Tibial artery (tissue), 4 donors: Measurements from ENCODE around the gene TM4SF4.

Experiments
- DNase-seq, 2 donors: peaks; one replicate each; pipeline ENCODE4 v3.0.0-alpha.2; 2019
- H3K27ac ChIP-seq, 2 donors: fragments of 200-600 bp; sonication (generic) in 1 of 2; 1 replicate in 1 of 2; 2 replicates in 1 of 2; pipeline ENCODE4 v1.5.1; 2018 to 2019; ENCODE audit warnings: mild to moderate bottlenecking in 1 of 2
- H3K27me3 ChIP-seq, 2 donors: fragments of 200-600 bp; sonication (generic) in 1 of 2; one replicate each; pipeline versions ENCODE4 v1.5.1 to v1.6.0; 2016 to 2019
- H3K36me3 ChIP-seq, 3 donors: fragments of 200-600 bp; sonication (generic) in 2 of 3; one replicate each; pipeline ENCODE4 v1.5.1; 2016 to 2019; ENCODE audit warnings: mild to moderate bottlenecking in 2 of 3
- H3K4me1 ChIP-seq, 4 donors: fragments of 200-600 bp; sonication (generic) in 2 of 4; 1 replicate in 3 of 4; 2 replicates in 1 of 4; pipeline ENCODE4 v1.5.1; 2016 to 2019
- H3K4me3 ChIP-seq, 2 donors: fragments of 200-600 bp; sonication (generic) in 1 of 2; 1 replicate in 1 of 2; 2 replicates in 1 of 2; pipeline ENCODE4 v1.5.1; 2018 to 2019; ENCODE audit warnings: mild to moderate bottlenecking in 2 of 2
- H3K9me3 ChIP-seq, 3 donors: fragments of 200-600 bp; sonication (generic) in 1 of 3; one replicate each; pipeline ENCODE4 v1.5.1; 2016 to 2019
- intact Hi-C: fragments of 100-400 bp; cut with DNase I; formaldehyde crosslinking; loops from one replicate; pipeline ENCODE4 v1.15.0; 2023; ENCODE audit warnings: low total_unique reads
- TF ChIP-seq, protein P1 (sequence below), 2 experiments: fragments of 200-600 bp in 1 of 2; fragments of 450-650 bp in 1 of 2; IDR thresholded peaks; one replicate each; pipeline ENCODE4 v1.5.1; 2017 to 2019; ENCODE audit warnings: antibody characterized with exemption in 2 of 2, mild to moderate bottlenecking in 1 of 2, moderate library complexity in 1 of 2

TM4SF4 gene

DNA sequence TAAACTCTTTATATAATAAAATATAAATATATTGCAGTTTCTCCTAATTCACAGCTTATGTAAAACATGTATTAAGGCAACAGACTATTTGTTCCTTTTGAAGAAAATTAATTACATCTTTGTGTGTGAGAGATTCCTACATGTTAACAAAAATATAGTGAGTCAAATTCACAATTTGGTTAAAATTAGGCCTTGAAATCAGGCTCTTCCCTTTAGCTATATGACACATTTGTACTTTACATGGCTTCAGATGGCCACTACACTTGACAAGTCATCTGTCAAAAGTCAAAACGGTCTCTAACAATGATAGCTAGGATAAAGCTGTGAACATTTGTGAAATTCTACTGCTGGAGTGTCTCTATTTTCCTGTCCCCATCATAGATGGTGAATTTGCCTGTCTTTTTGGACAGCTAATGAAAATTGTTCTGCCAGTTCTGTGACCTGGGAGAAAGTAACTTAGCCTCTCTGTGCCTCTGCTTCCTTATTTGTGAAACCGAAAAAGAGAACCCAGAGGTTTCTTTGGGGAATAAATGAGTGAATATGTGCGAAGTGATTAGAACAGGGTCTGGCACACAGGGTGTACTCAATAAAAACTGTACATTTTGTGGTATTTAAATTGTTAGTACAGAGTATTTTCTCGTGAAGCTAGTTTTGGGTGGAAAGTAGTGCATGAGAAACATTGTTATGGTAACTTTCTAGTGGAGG, 23.6 kb downstream of the TM4SF4 start:
- TF ChIP-seq, protein P1, sequence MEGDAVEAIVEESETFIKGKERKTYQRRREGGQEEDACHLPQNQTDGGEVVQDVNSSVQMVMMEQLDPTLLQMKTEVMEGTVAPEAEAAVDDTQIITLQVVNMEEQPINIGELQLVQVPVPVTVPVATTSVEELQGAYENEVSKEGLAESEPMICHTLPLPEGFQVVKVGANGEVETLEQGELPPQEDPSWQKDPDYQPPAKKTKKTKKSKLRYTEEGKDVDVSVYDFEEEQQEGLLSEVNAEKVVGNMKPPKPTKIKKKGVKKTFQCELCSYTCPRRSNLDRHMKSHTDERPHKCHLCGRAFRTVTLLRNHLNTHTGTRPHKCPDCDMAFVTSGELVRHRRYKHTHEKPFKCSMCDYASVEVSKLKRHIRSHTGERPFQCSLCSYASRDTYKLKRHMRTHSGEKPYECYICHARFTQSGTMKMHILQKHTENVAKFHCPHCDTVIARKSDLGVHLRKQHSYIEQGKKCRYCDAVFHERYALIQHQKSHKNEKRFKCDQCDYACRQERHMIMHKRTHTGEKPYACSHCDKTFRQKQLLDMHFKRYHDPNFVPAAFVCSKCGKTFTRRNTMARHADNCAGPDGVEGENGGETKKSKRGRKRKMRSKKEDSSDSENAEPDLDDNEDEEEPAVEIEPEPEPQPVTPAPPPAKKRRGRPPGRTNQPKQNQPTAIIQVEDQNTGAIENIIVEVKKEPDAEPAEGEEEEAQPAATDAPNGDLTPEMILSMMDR (IDR thresholded peaks at IDR 0.05), result no peak

DNA sequence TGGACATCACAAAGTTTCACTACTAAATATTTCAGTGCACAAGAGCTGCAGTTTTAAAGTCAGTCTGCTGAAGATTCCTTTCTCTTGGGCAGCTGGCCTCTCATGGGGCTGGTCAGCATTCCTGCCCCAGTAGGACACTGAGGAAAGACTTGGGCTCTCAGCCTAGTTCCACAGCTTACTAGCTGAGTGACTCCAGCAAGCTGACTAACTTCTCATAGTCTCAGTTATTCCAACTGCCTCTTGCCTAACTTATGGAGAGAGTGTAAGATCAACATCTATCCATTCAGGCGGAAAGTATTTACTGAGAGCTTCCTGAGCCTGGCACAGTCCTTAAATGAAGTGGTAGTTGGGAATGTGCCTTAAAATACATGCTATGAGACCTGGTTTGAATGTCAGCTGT, 27.0 kb downstream of the TM4SF4 start:
- Histone ChIP-seq H3K9me3 (no peaks in the 10 kb centered on the region), H3K27me3 (no peaks in the 10 kb centered on the region), H3K27ac (peak overlapping the region; percentile 46 to 61), H3K4me3 (no peak overlapping the region), H3K4me1 (peaks cover 0 to 22% (median 3%) of the 10 kb centered on the region in 4 donors), H3K36me3 (no peaks in the 10 kb centered on the region)
- TF ChIP-seq, protein P1 (IDR thresholded peaks at IDR 0.05), result no peak
- intact Hi-C loops, result no loop called here
- peak in 1 of 2 donors; percentile 76 for DNase-seq

More for the DNA sequence above, 23.6 kb downstream of the TM4SF4 start:
- Histone ChIP-seq H3K36me3 (no peaks in the 10 kb centered on the region), H3K4me1 (peaks cover 0 to 15% (median 0%) of the 10 kb centered on the region in 4 donors), H3K27ac (no peak overlapping the region), H3K27me3 (no peaks in the 10 kb centered on the region), H3K4me3 (no peak overlapping the region), H3K9me3 (no peaks in the 10 kb centered on the region)
- no peak for DNase-seq
- intact Hi-C loops, result loop anchor here (10.0 kb wide), 1 partner anchor 373 kb away; the partner anchor contains the start of gene HPS3

DNA sequence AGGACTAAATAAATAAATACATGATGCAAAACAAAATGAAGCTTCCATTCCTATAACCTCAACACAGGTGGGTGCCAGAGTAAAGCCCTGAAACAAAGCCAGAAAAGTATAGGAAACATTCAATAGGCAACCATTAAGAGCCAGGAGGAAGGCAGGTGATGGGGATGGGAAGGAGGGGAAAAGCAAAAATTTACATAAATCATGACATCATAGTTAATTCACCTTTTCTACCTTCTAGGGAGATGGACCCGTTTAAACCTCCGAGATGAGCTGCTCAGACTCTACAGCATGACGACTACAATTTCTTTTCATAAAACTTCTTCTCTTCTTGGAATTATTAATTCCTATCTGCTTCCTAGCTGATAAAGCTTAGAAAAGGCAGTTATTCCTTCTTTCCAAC, 27.9 kb downstream of the TM4SF4 start:
- Histone ChIP-seq H3K4me3 (no peak overlapping the region), H3K36me3 (no peaks in the 10 kb centered on the region), H3K27ac (peak overlapping the region in 1 of 2 donors; percentile 61), H3K4me1 (peaks cover 0 to 32% (median 10%) of the 10 kb centered on the region in 4 donors), H3K9me3 (no peaks in the 10 kb centered on the region), H3K27me3 (no peaks in the 10 kb centered on the region)
- TF ChIP-seq, protein P1 (IDR thresholded peaks at IDR 0.05), result no peak
- DNase-seq, result no peak
- intact Hi-C loops, result no loop called here

DNA sequence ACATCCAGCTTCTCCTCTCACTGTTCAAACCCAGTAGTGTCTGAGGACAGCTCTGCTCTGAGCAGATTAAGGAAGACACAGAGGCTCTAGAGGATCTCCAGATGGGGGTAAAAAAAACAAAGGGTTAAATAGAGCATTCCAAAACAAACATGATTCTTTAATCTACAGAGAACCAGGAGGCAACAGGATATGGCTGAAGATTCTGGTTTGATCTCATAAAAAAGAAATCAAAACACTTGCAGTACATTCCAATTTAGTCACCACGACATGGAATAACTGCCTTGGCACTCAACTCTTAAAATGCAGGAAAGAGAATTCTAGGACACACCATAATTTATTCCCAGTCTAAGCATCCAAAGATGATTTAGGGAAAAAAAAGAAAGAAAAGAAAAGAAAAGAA, 32.0 kb downstream of the TM4SF4 start:
- intact Hi-C loops, result no loop called here
- no peaks in the 10 kb centered on the region for H3K9me3 ChIP-seq
- TF ChIP-seq, protein P1 (IDR thresholded peaks at IDR 0.05), result no peak
- no peak overlapping the region for H3K4me3 ChIP-seq
- H3K4me1 ChIP-seq, result peaks cover 0 to 37% (median 25%) of the 10 kb centered on the region in 4 donors
- H3K27me3 ChIP-seq, result no peaks in the 10 kb centered on the region
- H3K27ac ChIP-seq, result peak overlapping the region; percentile 69 to 77
- H3K36me3 ChIP-seq, result no peaks in the 10 kb centered on the region
- DNase-seq, result no peak

DNA sequence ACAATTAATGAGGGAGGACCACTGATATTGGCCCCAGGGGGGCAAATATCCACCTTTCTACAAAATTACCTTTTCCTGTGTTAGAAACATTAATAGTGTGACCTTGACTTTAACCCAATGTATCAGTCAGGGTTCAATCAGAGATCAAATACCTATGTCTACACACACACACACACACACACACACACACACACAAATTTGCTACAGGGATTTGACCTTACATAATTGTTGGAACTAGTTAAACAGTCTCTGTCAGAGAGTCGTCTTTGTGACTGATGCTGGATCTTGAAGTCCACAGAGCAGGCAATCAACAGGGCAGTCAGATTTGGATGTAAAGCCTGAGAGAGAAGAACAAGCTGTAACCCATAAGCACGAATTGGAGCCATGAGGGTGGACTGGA, 32.5 kb downstream of the TM4SF4 start:
- no peaks in the 10 kb centered on the region for H3K27me3 ChIP-seq
- peaks cover 0 to 32% (median 26%) of the 10 kb centered on the region in 4 donors for H3K4me1 ChIP-seq
- no peak for DNase-seq
- peak overlapping the region; percentile 69 to 77 for H3K27ac ChIP-seq
- H3K36me3 ChIP-seq, result no peaks in the 10 kb centered on the region
- intact Hi-C loops, result no loop called here
- TF ChIP-seq, protein P1 (IDR thresholded peaks at IDR 0.05), result no peak
- H3K4me3 ChIP-seq, result peak overlapping the region in 1 of 2 donors; percentile 9
- no peaks in the 10 kb centered on the region for H3K9me3 ChIP-seq
